ENCODE measurements around the gene XPO5.
"Not testable (repeated sequence)": the region's sequence is repeated elsewhere in the genome, so short reads cannot be mapped to it uniquely, and the experiment has no call there.

The XPO5 gene

DNA sequence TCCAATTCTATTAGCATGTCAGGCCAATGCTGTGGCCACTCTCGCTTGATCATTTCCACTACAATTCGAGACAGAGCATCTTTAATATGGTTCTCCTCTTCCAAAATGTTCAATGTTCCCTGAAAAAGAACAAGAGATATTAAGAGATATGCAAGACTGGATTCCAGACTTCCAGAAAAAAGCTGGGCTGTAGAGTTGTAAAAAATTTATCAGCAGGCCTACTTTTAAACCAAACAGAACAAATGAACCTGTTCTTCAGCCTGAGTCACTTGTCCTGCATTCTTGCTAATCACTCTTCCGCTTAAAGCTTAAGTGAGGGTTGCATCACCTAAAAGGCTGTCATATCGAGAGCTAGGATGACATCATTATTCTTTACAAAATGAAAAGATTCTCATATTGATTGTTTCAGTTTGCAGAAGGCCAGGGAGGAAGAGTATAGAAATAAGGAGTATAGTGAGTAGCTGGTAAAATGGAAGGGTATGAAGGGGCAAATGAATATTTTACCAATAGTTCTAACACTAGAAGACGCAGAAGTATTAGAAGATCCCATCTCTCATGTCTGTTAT is 4.9 kb downstream of the XPO5 start:
- TF ChIP-seq, protein P1, sequence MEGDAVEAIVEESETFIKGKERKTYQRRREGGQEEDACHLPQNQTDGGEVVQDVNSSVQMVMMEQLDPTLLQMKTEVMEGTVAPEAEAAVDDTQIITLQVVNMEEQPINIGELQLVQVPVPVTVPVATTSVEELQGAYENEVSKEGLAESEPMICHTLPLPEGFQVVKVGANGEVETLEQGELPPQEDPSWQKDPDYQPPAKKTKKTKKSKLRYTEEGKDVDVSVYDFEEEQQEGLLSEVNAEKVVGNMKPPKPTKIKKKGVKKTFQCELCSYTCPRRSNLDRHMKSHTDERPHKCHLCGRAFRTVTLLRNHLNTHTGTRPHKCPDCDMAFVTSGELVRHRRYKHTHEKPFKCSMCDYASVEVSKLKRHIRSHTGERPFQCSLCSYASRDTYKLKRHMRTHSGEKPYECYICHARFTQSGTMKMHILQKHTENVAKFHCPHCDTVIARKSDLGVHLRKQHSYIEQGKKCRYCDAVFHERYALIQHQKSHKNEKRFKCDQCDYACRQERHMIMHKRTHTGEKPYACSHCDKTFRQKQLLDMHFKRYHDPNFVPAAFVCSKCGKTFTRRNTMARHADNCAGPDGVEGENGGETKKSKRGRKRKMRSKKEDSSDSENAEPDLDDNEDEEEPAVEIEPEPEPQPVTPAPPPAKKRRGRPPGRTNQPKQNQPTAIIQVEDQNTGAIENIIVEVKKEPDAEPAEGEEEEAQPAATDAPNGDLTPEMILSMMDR (IDR thresholded peaks at IDR 0.05; ENCODE audit: low read length, missing control alignments), result no peak

DNA sequence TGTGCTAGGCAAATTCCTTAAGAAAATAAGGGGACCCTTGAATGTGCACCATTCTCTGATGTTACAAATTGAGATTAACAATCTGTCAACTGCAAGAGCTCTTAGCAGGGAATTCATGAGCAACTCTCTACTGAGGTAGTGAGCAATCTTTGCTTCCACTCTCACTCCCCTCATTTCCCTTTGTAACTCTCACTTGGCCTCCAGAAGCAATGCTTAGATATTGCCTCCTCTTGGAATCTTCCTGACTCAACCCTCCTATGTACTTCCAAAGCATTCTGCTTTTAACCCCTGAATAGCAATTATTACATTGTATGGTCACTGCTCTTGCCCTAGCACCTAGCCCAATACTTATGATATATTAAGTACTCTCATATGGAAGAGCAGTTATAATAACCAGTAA is 16.5 kb downstream of the XPO5 start:
- no peak for DNase-seq (ENCODE audit: low read depth)
- TF ChIP-seq, protein P1 (IDR thresholded peaks at IDR 0.05; ENCODE audit: low read length, missing control alignments), result no peak
- H3K4me3 ChIP-seq (replicated peaks; ENCODE audit: low read depth, low read length), result no peak overlapping the region

More for the DNA sequence above, 4.9 kb downstream of the XPO5 start:
- no peak overlapping the region for H3K4me3 ChIP-seq (replicated peaks; ENCODE audit: low read depth, low read length)
- DNase-seq (ENCODE audit: low read depth), result peak; percentile 27

DNA sequence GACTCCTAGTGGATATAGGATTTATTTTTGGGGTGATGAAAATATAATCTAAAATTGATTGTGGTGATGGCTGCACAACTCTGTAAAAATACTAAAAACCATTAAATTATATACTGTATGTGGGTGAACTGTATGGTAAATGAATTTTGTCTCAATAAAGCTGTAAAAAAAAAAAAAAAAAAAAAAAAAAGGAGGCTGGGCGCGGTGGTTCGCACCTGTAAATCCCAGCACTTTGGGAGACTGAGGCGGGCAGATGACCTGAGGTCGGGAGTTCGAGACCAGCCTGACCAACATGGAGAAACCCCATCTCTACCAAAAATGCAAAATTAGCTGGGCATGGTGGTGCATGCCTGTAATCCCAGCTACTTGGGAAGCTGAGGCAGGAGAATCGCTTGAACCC is 18.2 kb downstream of the XPO5 start:
- not testable (repeated sequence) for DNase-seq (ENCODE audit: low read depth); H3K4me3 ChIP-seq (replicated peaks; ENCODE audit: low read depth, low read length)

DNA sequence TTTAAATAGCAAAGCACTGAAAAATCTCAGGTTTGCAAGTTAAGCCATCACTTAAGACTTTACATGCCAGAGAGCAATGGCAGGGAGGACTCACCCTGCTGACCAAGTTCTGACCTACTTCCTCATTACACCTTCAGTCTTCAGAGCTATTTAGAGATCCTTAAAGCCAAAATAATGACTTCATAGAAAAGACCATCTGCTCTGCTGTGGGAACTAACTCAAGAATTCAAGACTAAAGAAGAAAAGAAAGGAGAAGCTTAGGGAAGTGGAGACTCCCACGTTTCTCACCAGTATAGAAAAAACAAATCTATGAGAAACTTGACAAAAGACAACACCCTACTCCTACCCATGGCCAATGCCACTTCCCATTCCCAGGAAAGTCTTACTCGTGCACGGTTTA is 28.6 kb downstream of the XPO5 start:
- H3K4me3 ChIP-seq (replicated peaks; ENCODE audit: low read depth, low read length), result no peak overlapping the region
- TF ChIP-seq, protein P1 (IDR thresholded peaks at IDR 0.05; ENCODE audit: low read length, missing control alignments), result no peak
- DNase-seq (ENCODE audit: low read depth), result no peak

DNA sequence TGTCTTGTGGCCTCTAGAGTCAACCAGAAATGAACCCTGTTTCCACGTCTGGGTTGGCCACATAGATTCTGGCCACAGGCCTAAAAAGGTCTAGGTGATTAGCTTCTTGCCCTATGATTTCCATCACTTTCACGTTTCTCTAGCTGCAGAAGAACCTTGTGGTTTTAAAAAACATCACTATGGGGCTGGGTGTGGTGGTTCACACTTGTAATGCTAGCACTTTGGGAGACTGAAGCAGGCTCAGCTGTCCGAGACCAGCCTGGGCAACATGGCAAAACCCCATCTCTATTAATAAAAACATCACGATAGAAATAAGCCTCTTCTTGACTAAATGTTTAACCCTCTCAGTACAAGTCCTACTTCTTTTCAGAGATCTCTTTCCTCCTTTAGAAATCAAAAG is 31.4 kb downstream of the XPO5 start:
- TF ChIP-seq, protein P1 (IDR thresholded peaks at IDR 0.05; ENCODE audit: low read length, missing control alignments), result no peak
- no peak for DNase-seq (ENCODE audit: low read depth)
- H3K4me3 ChIP-seq (replicated peaks; ENCODE audit: low read depth, low read length), result no peak overlapping the region

DNA sequence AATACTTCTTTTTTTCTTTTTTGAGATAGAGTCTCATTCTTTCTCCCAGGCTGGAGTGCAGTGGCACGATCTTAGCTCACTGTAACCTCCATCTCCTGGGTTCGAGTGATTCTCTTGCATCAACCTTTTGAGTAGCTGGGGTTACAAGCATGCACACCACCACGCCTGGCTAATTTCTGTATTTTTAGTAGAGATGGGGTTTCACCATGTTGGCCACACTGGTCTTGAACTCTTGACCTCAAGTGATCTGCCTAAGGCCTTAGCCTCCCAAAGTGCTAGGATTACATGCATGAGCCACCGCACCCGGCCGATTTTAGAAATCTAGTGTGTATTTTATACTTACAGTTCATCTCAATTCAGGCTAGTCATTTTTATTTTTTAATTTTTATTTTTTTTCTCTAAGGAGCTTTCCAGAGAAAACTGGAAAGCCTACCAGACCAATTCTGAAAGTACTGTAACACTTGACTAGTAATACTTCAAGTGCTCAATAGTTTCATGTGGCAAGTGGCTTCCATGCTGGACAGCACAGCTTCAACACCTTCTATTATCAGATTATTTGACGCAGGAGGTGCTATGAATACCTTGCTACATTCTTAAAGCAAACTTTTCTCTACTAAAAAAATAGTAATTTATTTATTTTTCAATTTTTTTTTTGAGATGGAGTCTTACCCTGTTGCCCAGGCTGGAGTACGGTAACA is 33.9 kb downstream of the XPO5 start:
- DNase-seq (ENCODE audit: low read depth), result no peak
- TF ChIP-seq, protein P1 (IDR thresholded peaks at IDR 0.05; ENCODE audit: low read length, missing control alignments), result no peak

DNA sequence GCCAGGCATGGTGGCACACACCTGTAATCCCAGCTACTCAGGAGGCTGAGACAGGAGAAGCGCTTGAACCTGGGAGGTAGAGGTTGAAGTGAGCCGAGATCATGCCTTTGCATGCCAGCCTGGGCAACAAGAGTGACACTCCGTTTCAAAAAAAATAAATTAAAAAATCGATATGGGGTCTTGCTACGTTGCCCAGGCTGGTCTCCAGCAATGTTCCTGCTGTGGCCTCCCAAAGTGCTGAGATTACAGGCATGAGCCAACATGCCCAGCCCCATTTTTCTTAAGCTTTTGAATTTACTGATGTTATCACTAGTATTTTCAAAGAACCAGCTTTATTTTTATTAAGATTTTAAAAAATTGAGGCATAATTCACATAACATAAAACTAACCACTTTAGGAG is 35.3 kb downstream of the XPO5 start:
- no peak for DNase-seq (ENCODE audit: low read depth)
- H3K4me3 ChIP-seq (replicated peaks; ENCODE audit: low read depth, low read length), result no peak overlapping the region
- TF ChIP-seq, protein P1 (IDR thresholded peaks at IDR 0.05; ENCODE audit: low read length, missing control alignments), result no peak

More for the DNA sequence above, 33.9 kb downstream of the XPO5 start:
- H3K4me3 ChIP-seq (replicated peaks; ENCODE audit: low read depth, low read length), result no peak overlapping the region

DNA sequence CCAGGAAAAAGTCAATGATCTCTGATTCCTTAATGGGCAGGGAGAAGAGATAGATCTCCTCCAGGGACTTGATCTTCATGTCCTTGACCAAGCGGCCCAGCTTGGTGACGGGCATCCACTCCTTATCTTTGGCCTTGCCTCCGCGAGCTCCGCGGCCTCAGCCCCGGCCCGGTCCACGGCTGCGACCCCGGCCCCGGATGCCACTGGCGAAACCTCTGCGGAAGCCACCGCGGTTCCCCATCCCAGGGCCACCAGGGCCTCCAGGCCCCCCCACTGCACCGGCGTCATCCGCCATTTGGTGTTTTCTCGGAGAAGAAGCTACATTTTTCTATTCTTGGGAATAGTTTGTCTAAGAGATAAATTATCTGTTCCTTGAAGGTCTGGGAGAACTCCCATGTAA is 36.4 kb downstream of the XPO5 start:
- H3K4me3 ChIP-seq (replicated peaks; ENCODE audit: low read depth, low read length); DNase-seq (ENCODE audit: low read depth): not testable (repeated sequence)

DNA sequence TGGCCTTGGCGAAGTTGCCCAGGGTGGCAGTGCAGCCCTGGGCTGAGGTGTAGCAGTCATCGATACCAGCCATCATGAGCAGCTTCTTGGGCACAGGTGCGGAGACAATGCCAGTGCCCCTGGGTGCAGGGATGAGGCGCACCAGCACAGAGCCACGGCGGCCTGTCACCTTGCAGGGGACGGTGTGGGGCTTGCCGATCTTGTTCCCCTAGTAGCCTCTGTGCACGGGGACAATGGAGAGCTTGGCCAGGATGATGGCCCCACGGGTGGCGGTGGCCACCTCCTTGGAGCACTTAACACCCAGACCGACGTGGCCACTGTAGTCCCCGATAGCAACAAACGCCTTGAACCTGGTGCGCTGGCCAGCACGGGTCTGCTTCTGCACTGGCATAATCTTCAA is 36.9 kb downstream of the XPO5 start:
- DNase-seq (ENCODE audit: low read depth); H3K4me3 ChIP-seq (replicated peaks; ENCODE audit: low read depth, low read length): not testable (repeated sequence)

Data from fibroblast of pulmonary artery (primary cell).